Psoas muscle (tissue), 8 donors: ENCODE data around the gene DDX51. TPM values are rescaled to one million over a fixed set of nuclear protein-coding genes. Genes with fewer than 3 reads are reported as not detected.

Experiments used
- ATAC-seq, 4 donors: fragments of 200-7000 bp; cut with Tn5 transposase; one replicate each; pipeline ENCODE4 v1.9.1; 2020; ENCODE audit warnings: moderate library complexity in 3 of 4, mild to moderate bottlenecking in 2 of 4
- DNase-seq, 2 donors: peaks; one replicate each; pipeline ENCODE4 v3.0.0-alpha.2; 2020
- H3K27ac ChIP-seq: fragments of 200-600 bp; one replicate; pipeline ENCODE4 v1.8.0; 2022
- H3K27me3 ChIP-seq, 3 donors: fragments of 200-600 bp in 1 of 3; one replicate each; pipeline versions ENCODE4 v1.6.1 to v1.8.0; 2013 to 2022; ENCODE audit warnings: low read length in 2 of 3, mild to moderate bottlenecking in 2 of 3, moderate library complexity in 1 of 3; ENCODE audit not compliant: insufficient read depth in 3 of 3
- H3K36me3 ChIP-seq, 2 donors: fragments of 200-600 bp in 1 of 2; one replicate each; pipeline versions ENCODE4 v1.6.1 to v1.8.0; 2013 to 2022; ENCODE audit warnings: low read depth in 1 of 2, mild to moderate bottlenecking in 1 of 2, moderate library complexity in 1 of 2; ENCODE audit not compliant: insufficient read depth in 1 of 2
- H3K4me1 ChIP-seq: fragments of 200-600 bp; one replicate; pipeline ENCODE4 v1.8.0; 2022
- H3K4me3 ChIP-seq: fragments of 200-600 bp; one replicate; pipeline ENCODE4 v1.8.0; 2022; ENCODE audit warnings: mild to moderate bottlenecking
- H3K9me3 ChIP-seq: fragments of 200-600 bp; one replicate; pipeline ENCODE4 v1.8.0; 2022
- WGBS, 3 donors: extraction: QIAGEN DNeasy Blood & Tissue Kit; methylation state at CpG; one replicate each; pipeline versions ENCODE4 v1.1.6 to v1.1.7; 2013; 5-methylcytosine and 5-hydroxymethylcytosine counted together
- intact Hi-C, 2 donors: fragments of 100-400 bp; cut with DNase I; formaldehyde crosslinking; loops; one replicate each; pipeline versions ENCODE4 v1.11.0 to v1.14.2; 2022
- polyA plus RNA-seq, 3 donors: library from polyadenylated mRNA; stranded (reverse); fragments of 200-250 nt; gene quantifications; one replicate each; pipeline ENCODE4 v1.2.3, GENCODE V29; 2013
- total RNA-seq, 4 donors: library from RNA; stranded (reverse); fragmentation: NEBNext Ultra II Directional in 2 of 4; extraction: Animal tissue kit (Norgen Biotek cat#: 25700) in 2 of 4; gene quantifications; one replicate each; pipeline versions ENCODE4 v1.2.1 to v1.2.4, GENCODE V29; 2021 to 2023
- TF ChIP-seq, protein P1 (sequence below): fragments of 200-600 bp; IDR thresholded peaks from one replicate; pipeline ENCODE4 v1.8.0; 2022; ENCODE audit warnings: antibody characterized with exemption
- donor health status: healthy with polysubstance abuse.
- donor health status: DM: no; HTN: no; CAD: no; lungs with moderate emphysema.
- donor health status: Bipolar disorder and iron deficiency.
- donor health status: healthy.
- donor health status: DM: yes; HTN: yes; CAD: no.
- donor health status: DM: no; HTN: no; CAD: no.
- donor health status: DM: no; HTN: no; CAD: no.
- donor health status: DM: yes; HTN: yes; CAD: no.

Gene DDX51
- total and polyA plus RNA-seq, 7 donors = 7.3 to 17.1 (median 12.3) TPM

DNA sequence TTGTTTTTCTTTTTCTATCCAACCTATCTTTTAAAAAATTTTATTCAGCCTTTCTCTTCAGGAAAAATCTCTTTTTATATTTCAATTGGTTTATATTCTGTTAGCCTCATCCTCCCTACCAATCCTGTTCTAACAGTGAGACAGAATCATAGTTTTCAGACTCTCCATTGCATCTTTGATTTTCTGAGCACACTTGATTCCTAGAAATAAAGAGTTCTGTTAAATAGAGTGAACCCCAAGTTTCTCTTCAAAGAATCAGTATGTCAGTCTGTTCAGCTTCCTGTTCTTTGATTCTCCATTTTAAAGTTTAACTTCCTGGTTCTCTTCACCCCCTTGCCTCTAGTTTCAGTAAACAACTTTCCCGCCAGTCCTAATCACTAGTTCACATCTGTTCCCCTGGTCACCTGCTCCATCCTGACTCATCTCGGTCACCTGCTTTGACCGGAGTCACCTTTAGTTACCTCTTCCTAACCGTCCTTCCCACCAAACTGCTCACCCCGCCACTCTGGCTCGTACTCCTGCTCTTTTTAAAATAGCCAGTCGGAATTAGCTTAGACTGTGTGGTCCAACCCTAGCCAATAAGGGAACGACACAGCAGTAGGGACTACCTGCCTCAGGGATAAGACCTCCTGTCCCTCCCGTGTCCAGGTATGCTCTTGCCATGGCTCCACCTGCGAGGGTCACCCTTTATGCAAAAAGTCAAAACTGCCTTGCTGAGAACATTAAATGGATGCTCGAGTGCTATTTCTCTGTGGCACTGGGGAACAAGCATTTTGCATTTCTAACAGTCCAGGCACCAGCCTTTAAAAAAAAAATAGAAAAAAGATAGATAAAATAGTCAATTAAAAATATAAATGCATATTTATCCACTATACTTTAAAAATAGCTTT, 48.4 kb downstream of the DDX51 start:
- Histone ChIP-seq H3K36me3 (peaks cover 0 to 32% of the 10 kb centered on the region in 2 donors), H3K9me3 (no peaks in the 10 kb centered on the region), H3K27me3 (no peaks in the 10 kb centered on the region), H3K27ac (no peak overlapping the region), H3K4me1 (no peaks in the 10 kb centered on the region), H3K4me3 (no peak overlapping the region)
- no peak for ATAC-seq
- intact Hi-C loops = no loop called here
- TF ChIP-seq, protein P1, sequence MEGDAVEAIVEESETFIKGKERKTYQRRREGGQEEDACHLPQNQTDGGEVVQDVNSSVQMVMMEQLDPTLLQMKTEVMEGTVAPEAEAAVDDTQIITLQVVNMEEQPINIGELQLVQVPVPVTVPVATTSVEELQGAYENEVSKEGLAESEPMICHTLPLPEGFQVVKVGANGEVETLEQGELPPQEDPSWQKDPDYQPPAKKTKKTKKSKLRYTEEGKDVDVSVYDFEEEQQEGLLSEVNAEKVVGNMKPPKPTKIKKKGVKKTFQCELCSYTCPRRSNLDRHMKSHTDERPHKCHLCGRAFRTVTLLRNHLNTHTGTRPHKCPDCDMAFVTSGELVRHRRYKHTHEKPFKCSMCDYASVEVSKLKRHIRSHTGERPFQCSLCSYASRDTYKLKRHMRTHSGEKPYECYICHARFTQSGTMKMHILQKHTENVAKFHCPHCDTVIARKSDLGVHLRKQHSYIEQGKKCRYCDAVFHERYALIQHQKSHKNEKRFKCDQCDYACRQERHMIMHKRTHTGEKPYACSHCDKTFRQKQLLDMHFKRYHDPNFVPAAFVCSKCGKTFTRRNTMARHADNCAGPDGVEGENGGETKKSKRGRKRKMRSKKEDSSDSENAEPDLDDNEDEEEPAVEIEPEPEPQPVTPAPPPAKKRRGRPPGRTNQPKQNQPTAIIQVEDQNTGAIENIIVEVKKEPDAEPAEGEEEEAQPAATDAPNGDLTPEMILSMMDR = no peak
- DNase-seq = no peak
- 89 to 95% (median 95%) methylated on average over 11 of the region's 11 CpGs for WGBS, 3 donors

DNA sequence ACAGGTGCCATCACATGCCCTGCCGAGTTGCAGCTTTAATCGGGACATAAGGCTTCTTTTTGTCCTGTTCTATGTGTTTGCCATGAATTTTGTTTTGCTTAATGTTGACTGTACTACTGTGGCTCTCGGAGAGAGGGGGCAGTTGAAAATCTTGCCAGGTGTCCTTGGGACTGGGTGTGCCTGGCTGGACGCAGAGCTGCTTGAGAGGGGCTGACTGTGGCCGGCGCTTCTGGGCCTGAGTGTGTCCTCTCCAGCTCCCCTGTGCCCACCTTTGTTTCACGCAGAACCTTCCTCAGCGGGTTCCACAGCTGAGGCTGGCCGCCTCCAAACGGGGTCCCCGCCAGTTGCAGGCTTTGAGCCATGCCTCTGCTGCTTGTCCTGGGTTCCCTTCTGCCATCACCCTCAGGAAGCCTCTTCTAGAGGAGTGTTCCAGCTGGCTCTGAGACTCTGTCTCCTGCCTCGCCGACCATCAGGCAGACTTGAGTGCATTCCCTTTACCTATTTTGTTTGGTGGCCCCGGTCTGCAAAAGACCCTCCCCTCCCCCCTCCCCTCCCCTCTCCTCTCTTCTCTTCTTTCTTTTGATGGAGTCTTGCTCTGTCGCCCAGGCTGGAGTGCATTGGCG, 49.7 kb downstream of the DDX51 start:
- no peak overlapping the region for H3K27ac ChIP-seq
- no peaks in the 10 kb centered on the region for H3K27me3 ChIP-seq
- 84 to 95% (median 92%) methylated on average over 13 to 16 of the region's 16 CpGs for WGBS, 3 donors
- no peaks in the 10 kb centered on the region for H3K4me1 ChIP-seq
- intact Hi-C loops = no loop called here
- peaks cover 0 to 32% of the 10 kb centered on the region in 2 donors for H3K36me3 ChIP-seq
- TF ChIP-seq, protein P1 = no peak
- no peak overlapping the region for H3K4me3 ChIP-seq
- no peak for DNase-seq
- no peak for ATAC-seq
- H3K9me3 ChIP-seq = no peaks in the 10 kb centered on the region

DNA sequence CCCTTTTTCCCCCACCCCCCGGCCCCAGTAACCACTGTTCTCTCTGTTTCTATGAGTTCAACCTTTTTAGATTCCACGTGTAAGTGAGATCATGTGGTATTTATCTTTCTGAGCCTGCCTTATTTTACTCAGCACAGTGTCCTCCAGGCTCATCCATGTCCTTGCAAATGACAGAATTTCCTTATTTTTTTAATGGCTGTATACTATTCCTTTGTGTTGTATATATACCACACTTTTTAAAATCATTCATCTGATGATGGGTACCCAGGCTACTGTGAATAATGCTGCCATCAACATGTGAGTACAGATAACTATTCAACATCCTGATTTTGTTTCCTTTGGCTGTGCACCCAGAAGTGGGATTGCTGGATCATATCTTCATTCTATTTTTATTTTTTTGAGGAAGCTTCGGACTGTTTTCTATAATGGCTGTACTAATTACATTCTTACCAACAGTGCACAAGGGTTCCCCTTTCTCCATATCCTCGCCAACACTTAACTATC, 54.7 kb downstream of the DDX51 start:
- no peak overlapping the region for H3K4me3 ChIP-seq
- H3K4me1 ChIP-seq = peaks cover 4% of the 10 kb centered on the region
- H3K27ac ChIP-seq = no peak overlapping the region
- no peak for DNase-seq
- WGBS, 3 donors = 87 to 90% (median 89%) methylated on average over 4 of the region's 4 CpGs
- intact Hi-C loops = no loop called here
- ATAC-seq = no peak
- no peaks in the 10 kb centered on the region for H3K9me3 ChIP-seq
- TF ChIP-seq, protein P1 = no peak
- H3K27me3 ChIP-seq = no peaks in the 10 kb centered on the region
- H3K36me3 ChIP-seq = peaks cover 0 to 16% of the 10 kb centered on the region in 2 donors

Other genes with a start within 250 kb of the DDX51 start
- gene ULK1, start 249.7 kb downstream of the DDX51 start, total RNA-seq = 10 to 100 TPM; 58.0 to 90.4 (median 68.0) TPM
- 10 to 100 TPM in 2 of 3 donors, 1 to 10 TPM in 1; 4.1 to 47.1 (median 25.7) TPM for gene ULK1, start 249.7 kb downstream of the DDX51 start, polyA plus RNA-seq
- 10 to 100 TPM; 11.7 to 21.4 (median 18.7) TPM for gene PUS1, start 215.0 kb downstream of the DDX51 start, total RNA-seq
- 10 to 100 TPM; 17.5 to 46.8 (median 20.1) TPM for gene PUS1, start 215.0 kb downstream of the DDX51 start, polyA plus RNA-seq
- gene EP400, start 194.4 kb downstream of the DDX51 start, total RNA-seq = 10 to 100 TPM; 18.4 to 24.5 (median 22.9) TPM
- gene EP400, start 194.4 kb downstream of the DDX51 start, polyA plus RNA-seq = 10 to 100 TPM in 1 of 3 donors, 1 to 10 TPM in 2; 8.0 to 11.8 (median 9.4) TPM
- 10 to 100 TPM in 3 of 4 donors, 1 to 10 TPM in 1; 7.9 to 25.7 (median 17.7) TPM for gene NOC4L, start 138 bp upstream of the DDX51 start, total RNA-seq
- 10 to 100 TPM; 28.4 to 36.7 (median 30.8) TPM for gene NOC4L, start 138 bp upstream of the DDX51 start, polyA plus RNA-seq
- gene GALNT9, start 185.3 kb upstream of the DDX51 start, total RNA-seq = not detected
- under 1 TPM; 0.01 to 0.21 (median 0.08) TPM for gene GALNT9, start 185.3 kb upstream of the DDX51 start, polyA plus RNA-seq